Kidney epithelial cell (primary cell): ENCODE results near the gene GRM7. TPM values are rescaled to one million over a fixed set of nuclear protein-coding genes. Genes with fewer than 3 reads are reported as not detected.

Experiments used
- DNase-seq: peaks from one replicate; pipeline ENCODE4 v3.0.0-alpha.2; 2010; ENCODE audit warnings: low read depth
- H3K27me3 ChIP-seq: 2 replicates; pipeline ENCODE4 v1.6.0; 2011; ENCODE audit warnings: low read length; ENCODE audit not compliant: control insufficient read depth, insufficient read depth
- H3K36me3 ChIP-seq: 2 replicates; pipeline ENCODE4 v1.5.1; 2011; ENCODE audit warnings: low read length; ENCODE audit not compliant: control insufficient read depth, insufficient read depth
- H3K4me3 ChIP-seq: 2 replicates; pipeline ENCODE4 v1.5.1; 2011; ENCODE audit warnings: low read depth, mild to moderate bottlenecking, control low read depth, low read length
- CTCF ChIP-seq: IDR thresholded peaks from 2 replicates; pipeline ENCODE4 v1.5.1; 2011; ENCODE audit warnings: mild to moderate bottlenecking, moderate library complexity, low read length, control low read depth, inconsistent platforms; ENCODE audit not compliant: insufficient read depth, poor library complexity, severe bottlenecking
- total RNA-seq: library from RNA; depleted of rRNA; stranded (reverse); fragments of >200 nt; gene quantifications from 2 replicates; pipeline ENCODE4 v1.2.3, GENCODE V29; 2015

The GRM7 gene
- total RNA-seq, 1 donor from 2014 or later: 0.17 TPM

- no peak for DNase-seq
- H3K27me3 ChIP-seq: no peaks in the 10 kb centered on the region
- no peaks in the 10 kb centered on the region for H3K36me3 ChIP-seq
- no peak overlapping the region for H3K4me3 ChIP-seq
- TF ChIP-seq CTCF: no peak
Observed at GRCh38 chr3:7607676-7608075, 746.8 kb downstream of the GRM7 start.

GRCh38 chr3:7610634-7611033 lies 749.7 kb downstream of the GRM7 start:
- Histone ChIP-seq H3K27me3 (no peaks in the 10 kb centered on the region), H3K36me3 (no peaks in the 10 kb centered on the region), H3K4me3 (no peak overlapping the region)
- TF ChIP-seq CTCF: no peak
- DNase-seq: no peak

GRCh38 chr3:7615043-7615442 lies 754.1 kb downstream of the GRM7 start:
- H3K36me3 ChIP-seq: no peaks in the 10 kb centered on the region
- no peak overlapping the region for H3K4me3 ChIP-seq
- no peak for TF ChIP-seq CTCF
- no peaks in the 10 kb centered on the region for H3K27me3 ChIP-seq
- no peak for DNase-seq

- no peak for TF ChIP-seq CTCF
- no peaks in the 10 kb centered on the region for H3K27me3 ChIP-seq
- H3K4me3 ChIP-seq: no peak overlapping the region
- DNase-seq: no peak
- H3K36me3 ChIP-seq: no peaks in the 10 kb centered on the region
Observed at GRCh38 chr3:7618606-7619005, 757.7 kb downstream of the GRM7 start.

- no peaks in the 10 kb centered on the region for H3K27me3 ChIP-seq
- H3K36me3 ChIP-seq: no peaks in the 10 kb centered on the region
- TF ChIP-seq CTCF: no peak
- no peak overlapping the region for H3K4me3 ChIP-seq
- no peak for DNase-seq
Observed at GRCh38 chr3:7620401-7620800, 759.5 kb downstream of the GRM7 start.

GRCh38 chr3:7621046-7621630 lies 760.2 kb downstream of the GRM7 start:
- Histone ChIP-seq H3K27me3 (no peaks in the 10 kb centered on the region), H3K36me3 (no peaks in the 10 kb centered on the region), H3K4me3 (no peak overlapping the region)
- no peak for DNase-seq
- no peak for TF ChIP-seq CTCF
